Ovary (tissue), 9 donors: ENCODE measurements around the gene ACSF2. TPM values are rescaled to one million over a fixed set of nuclear protein-coding genes. Genes with fewer than 3 reads are reported as not detected.

Experiments
- DNase-seq, 5 donors: peaks; one replicate each; pipeline ENCODE4 v3.0.0-alpha.2; 2019 to 2020
- H3K27ac ChIP-seq, 2 donors: fragments of 200-600 bp; one replicate each; pipeline versions ENCODE4 v1.5.1 to v1.8.0; 2019 to 2022
- H3K27me3 ChIP-seq: fragments of 200-600 bp; one replicate; pipeline ENCODE4 v1.8.0; 2022
- H3K36me3 ChIP-seq: fragments of 200-600 bp; sonication (generic); one replicate; pipeline ENCODE4 v1.5.1; 2019
- H3K4me1 ChIP-seq: one replicate; pipeline ENCODE4 v1.8.1; 2013; ENCODE audit warnings: mild to moderate bottlenecking, moderate library complexity; ENCODE audit not compliant: insufficient read depth
- H3K4me3 ChIP-seq: fragments of 200-600 bp; sonication (generic); one replicate; pipeline ENCODE4 v1.5.1; 2017
- H3K9me3 ChIP-seq, 2 donors: fragments of 200-600 bp in 1 of 2; sonication (generic) in 1 of 2; one replicate each; pipeline versions ENCODE4 v1.5.1 to v1.8.1; 2013 to 2019; ENCODE audit warnings: mild to moderate bottlenecking in 1 of 2, moderate library complexity in 1 of 2
- EP300 ChIP-seq: sonication (generic); formaldehyde crosslinking; IDR thresholded peaks from one replicate; pipeline ENCODE4 v1.6.1; 2017; ENCODE audit warnings: antibody characterized with exemption
- POLR2A ChIP-seq: fragments of 450-650 bp; IDR thresholded peaks from one replicate; pipeline ENCODE4 v1.6.1; 2017; ENCODE audit warnings: antibody characterized with exemption, mild to moderate bottlenecking, moderate library complexity
- WGBS, 3 donors: extraction: QIAGEN DNeasy Blood & Tissue Kit in 1 of 3; methylation state at CpG; one replicate each; pipeline versions ENCODE4 v1.1.5 to v1.1.7; 2013 to 2017; 5-methylcytosine and 5-hydroxymethylcytosine counted together
- intact Hi-C, 4 donors: fragments of 100-400 bp; cut with DNase I; formaldehyde crosslinking; loops; one replicate each; pipeline versions ENCODE4 v1.11.0 to v1.15.1; 2022 to 2023
- polyA plus RNA-seq, 2 donors: library from polyadenylated mRNA; stranded (reverse); fragments of 200-250 nt in 1 of 2; fragments of 350-450 nt in 1 of 2; fragmentation: Illumina TruSeq in 1 of 2; extraction: RNeasy Lipid Tissue Mini Kit (QIAGEN cat#74804) in 1 of 2; gene quantifications; one replicate each; pipeline ENCODE4 v1.2.3, GENCODE V29; 2013 to 2014
- total RNA-seq, 7 donors: library from RNA; depleted of rRNA in 2 of 7; stranded (reverse); fragments of >200 nt in 2 of 7; fragmentation: NEBNext Ultra II Directional in 3 of 7; extraction: Animal tissue kit (Norgen Biotek cat#: 25700) in 3 of 7; gene quantifications; one replicate each; pipeline versions ENCODE4 v1.1.0 to v1.2.4, GENCODE V29; 2016 to 2023
- TF ChIP-seq, protein P1 (sequence below), 3 donors: fragments of 450-650 bp in 2 of 3; fragments of 200-600 bp in 1 of 3; IDR thresholded peaks; one replicate each; pipeline versions ENCODE4 v1.5.1 to v1.8.0; 2016 to 2022; ENCODE audit warnings: antibody characterized with exemption in 3 of 3, mild to moderate bottlenecking in 1 of 3
- donor health status: DM: no; HTN: no; CAD: no; lungs with moderate emphysema.
- donor health status: DM: no; HTN: no; CAD: no.
- donor health status: Bipolar disorder and iron deficiency.
- donor health status: DM: yes; HTN: yes; CAD: no.
- donor health status: DM: no; HTN: no; CAD: no.
- donor health status: DM: yes; HTN: yes; CAD: no.

Gene ACSF2
- total and polyA plus RNA-seq, 9 donors = 26.7 to 86.0 (median 49.5) TPM

DNA sequence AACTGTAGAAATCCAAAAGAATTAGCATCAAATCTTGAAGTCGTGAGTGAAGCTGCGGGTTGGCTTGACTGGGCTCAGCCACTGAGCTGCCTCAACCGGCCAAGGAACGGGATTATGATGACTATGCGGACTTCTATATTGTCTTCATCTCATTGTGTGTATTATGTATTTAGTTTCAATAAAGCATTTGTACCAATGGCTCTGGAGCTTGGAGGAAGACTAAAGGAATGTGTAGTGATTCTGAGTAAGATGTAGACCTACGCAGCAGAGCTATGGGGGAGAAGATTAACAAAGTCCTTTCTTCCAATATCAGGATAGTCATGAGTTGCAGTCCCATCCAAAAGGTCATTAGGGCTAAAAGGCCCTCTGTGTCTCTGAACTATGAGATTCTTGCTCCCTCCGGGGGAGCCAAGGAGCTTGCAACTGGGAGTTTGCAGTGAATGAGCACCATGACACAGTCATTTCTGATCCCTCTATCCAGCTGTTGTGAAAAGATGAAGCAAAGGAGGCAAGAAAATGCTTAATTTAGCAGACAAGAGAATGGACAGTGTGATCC, 44.7 kb upstream of the ACSF2 start:
- H3K4me1 ChIP-seq = no peaks in the 10 kb centered on the region
- H3K27ac ChIP-seq = no peak overlapping the region
- H3K4me3 ChIP-seq = no peak overlapping the region
- no peak for TF ChIP-seq POLR2A
- TF ChIP-seq, protein P1, sequence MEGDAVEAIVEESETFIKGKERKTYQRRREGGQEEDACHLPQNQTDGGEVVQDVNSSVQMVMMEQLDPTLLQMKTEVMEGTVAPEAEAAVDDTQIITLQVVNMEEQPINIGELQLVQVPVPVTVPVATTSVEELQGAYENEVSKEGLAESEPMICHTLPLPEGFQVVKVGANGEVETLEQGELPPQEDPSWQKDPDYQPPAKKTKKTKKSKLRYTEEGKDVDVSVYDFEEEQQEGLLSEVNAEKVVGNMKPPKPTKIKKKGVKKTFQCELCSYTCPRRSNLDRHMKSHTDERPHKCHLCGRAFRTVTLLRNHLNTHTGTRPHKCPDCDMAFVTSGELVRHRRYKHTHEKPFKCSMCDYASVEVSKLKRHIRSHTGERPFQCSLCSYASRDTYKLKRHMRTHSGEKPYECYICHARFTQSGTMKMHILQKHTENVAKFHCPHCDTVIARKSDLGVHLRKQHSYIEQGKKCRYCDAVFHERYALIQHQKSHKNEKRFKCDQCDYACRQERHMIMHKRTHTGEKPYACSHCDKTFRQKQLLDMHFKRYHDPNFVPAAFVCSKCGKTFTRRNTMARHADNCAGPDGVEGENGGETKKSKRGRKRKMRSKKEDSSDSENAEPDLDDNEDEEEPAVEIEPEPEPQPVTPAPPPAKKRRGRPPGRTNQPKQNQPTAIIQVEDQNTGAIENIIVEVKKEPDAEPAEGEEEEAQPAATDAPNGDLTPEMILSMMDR (IDR thresholded peaks at IDR 0.05) = no peak
- no peak for TF ChIP-seq EP300
- H3K9me3 ChIP-seq = no peaks in the 10 kb centered on the region
- intact Hi-C loops = no loop called here
- no peaks in the 10 kb centered on the region for H3K27me3 ChIP-seq
- H3K36me3 ChIP-seq = no peaks in the 10 kb centered on the region
- WGBS, 3 donors = 82 to 87% (median 83%) methylated on average over 7 of the region's 7 CpGs
- no peak for DNase-seq

- H3K4me1 ChIP-seq = peaks cover 2% of the 10 kb centered on the region
- 44 to 53% (median 50%) methylated on average over 3 of the region's 3 CpGs for WGBS, 3 donors
- TF ChIP-seq, protein P1 (IDR thresholded peaks at IDR 0.05) = no peak
- TF ChIP-seq POLR2A (no peak), EP300 (no peak)
- no peak for DNase-seq
- no peaks in the 10 kb centered on the region for H3K27me3 ChIP-seq
- H3K9me3 ChIP-seq = no peaks in the 10 kb centered on the region
- intact Hi-C loops = no loop called here
- no peaks in the 10 kb centered on the region for H3K36me3 ChIP-seq
- H3K27ac ChIP-seq = no peak overlapping the region
- H3K4me3 ChIP-seq = no peak overlapping the region
Observed at GRCh38 chr17:50381920-50382319, 44.1 kb upstream of the ACSF2 start.

- DNase-seq = no peak
- intact Hi-C loops = no loop called here
- no peak for TF ChIP-seq EP300
- TF ChIP-seq, protein P1 (IDR thresholded peaks at IDR 0.05) = no peak
- TF ChIP-seq POLR2A = no peak
- peaks cover 2% of the 10 kb centered on the region for H3K4me1 ChIP-seq
- H3K36me3 ChIP-seq = no peaks in the 10 kb centered on the region
- H3K4me3 ChIP-seq = no peak overlapping the region
- H3K27me3 ChIP-seq = no peaks in the 10 kb centered on the region
- no peak overlapping the region for H3K27ac ChIP-seq
- 88 to 94% (median 89%) methylated on average over 12 of the region's 12 CpGs for WGBS, 3 donors
- no peaks in the 10 kb centered on the region for H3K9me3 ChIP-seq
Observed at GRCh38 chr17:50382931-50383330, 43.1 kb upstream of the ACSF2 start.

GRCh38 chr17:50386510-50386909, 39.5 kb upstream of the ACSF2 start:
- no peaks in the 10 kb centered on the region for H3K27me3 ChIP-seq
- DNase-seq = no peak
- no peaks in the 10 kb centered on the region for H3K36me3 ChIP-seq
- intact Hi-C loops = no loop called here
- no peak overlapping the region for H3K4me3 ChIP-seq
- 59 to 67% (median 66%) methylated on average over 3 of the region's 3 CpGs for whole genome bisulfite sequencing, 3 donors
- TF ChIP-seq, protein P1 (IDR thresholded peaks at IDR 0.05) = no peak
- TF ChIP-seq POLR2A = no peak
- TF ChIP-seq EP300 = no peak
- no peak overlapping the region for H3K27ac ChIP-seq
- peaks cover 2% of the 10 kb centered on the region for H3K4me1 ChIP-seq
- no peaks in the 10 kb centered on the region for H3K9me3 ChIP-seq
